AG08395 (cell line): ENCODE results near the gene KRTAP26-1.

ENCODE experiments used
- DNase-seq: peaks from one replicate; pipeline ENCODE4 v3.0.0; 2012; ENCODE audit warnings: mixed read lengths, low spot score

KRTAP26-1 gene, protein sequence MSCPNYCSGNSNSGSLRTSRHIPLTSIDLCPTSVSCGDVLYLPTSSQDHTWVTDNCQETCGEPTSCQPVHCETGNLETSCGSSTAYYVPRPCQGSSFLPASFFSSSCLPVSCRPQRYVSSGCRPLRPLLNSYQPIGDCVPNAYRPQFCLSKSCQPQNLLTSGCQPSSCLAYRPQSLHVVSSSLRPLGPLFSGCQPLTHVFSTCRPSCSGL

DNA sequence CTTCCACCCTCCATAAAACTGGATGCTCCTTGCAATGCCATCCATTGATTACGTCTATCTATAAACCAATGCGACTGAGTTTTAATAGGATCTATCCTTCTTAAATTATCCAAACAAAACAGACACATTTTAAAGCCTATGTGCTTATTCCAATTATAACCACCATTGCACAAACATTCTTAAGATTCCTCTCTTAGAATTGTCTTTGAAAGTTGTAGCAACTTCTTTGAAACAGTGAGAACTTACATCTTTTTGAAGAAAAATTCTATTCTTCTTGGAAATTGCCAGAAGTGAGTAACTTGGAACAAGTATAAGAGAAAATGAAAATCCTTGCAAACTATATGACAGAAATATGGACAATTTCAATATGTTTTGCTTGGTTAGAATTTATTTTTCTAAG is at the start of gene KRTAP26-1:
Gene KRTAP26-1, minus strand, starts transcription at position 101 of the 400 bp plus-strand sequence. CDS start 280 bp downstream, outside the sequence.
- no peak for DNase-seq

DNA sequence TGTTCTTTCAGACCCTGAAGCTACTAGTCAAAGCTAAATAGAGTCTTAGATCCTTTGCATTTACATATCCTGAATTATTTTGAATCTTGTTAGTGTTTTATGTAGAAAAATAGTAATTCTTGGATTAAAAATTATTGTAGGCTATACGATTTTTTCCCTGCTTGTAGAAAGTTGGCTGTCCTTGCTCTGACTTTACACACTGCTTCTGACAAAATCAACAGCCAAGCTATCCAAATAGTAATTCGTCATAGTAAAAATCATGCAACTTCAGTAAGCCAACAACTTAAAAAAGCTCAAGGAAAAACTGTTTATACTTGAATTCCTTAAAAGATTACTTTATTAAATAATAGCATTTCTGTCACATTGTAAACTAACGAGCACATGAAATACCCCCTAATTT is 35.8 kb upstream of the KRTAP26-1 start:
- DNase-seq: no peak

DNA sequence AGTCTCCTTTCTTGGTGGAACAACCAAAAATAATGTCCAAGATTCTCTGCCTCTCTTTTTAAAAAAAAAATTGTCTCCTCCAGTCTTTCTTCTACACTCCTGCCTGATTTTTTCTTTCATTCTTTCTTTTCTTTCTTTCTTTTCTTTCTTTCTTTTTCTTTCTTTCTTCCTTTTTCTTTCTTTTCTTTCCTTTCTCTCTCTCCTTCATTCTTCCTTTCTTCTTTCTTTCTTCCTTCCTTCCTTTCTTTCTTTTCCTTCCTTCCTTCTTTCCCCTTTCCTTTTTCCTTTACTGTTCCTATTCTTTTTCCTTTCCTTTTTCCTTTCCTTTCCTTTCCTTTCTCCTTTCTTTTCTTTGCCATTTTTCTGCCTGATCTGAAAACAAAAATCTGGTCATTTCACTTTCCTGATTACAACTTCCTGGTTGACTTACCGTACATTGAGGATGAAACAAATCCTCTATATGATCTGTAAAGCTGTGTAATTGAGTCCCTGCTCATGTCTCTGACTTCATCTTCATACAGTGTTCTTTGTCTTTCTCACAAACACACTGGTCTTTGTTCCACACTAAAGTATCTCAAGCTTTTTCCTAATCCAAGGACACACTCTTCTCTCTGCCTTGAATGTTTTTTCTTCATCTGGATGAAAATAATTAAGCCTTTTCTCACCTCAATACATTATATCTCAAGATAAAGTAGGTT is 34.3 kb upstream of the KRTAP26-1 start:
- DNase-seq: no peak

DNA sequence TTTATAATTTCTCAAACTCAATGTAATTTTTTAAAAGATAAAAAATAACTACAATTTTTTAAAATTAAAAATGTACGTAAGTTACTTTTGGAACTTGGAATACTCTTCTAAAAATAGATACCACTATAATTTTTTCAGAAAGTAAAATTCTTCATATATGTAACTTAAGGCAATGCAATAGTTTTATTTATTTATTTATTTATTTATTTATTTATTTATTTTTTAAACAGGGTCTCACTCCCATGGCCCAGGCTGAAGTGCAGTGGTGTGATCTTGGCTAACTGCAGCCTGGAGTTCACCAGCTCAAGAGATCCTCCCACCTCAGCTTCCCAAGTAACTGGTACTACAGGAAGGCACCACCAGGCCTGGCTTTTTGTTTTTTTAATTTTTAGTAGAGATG is 31.4 kb upstream of the KRTAP26-1 start:
- no peak for DNase-seq

DNA sequence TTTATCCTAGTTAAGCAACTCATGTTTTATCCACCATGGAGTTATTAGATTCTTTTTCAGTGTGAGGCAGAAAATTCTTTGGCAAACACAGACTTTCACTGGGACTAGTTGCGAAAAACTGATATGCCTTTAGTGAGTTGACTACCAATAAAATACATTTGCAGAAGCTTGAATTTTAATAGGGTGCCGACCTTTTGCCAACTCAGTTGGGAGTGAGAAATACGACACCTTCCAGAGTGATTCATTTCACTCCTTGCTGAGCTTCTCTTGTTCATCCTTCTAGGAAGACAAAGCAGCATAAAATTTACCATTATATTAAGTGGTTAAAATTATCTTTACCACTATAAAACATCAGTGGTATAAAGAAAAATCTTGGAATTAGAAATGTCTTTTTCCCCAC is 29.5 kb upstream of the KRTAP26-1 start:
- DNase-seq: no peak

DNA sequence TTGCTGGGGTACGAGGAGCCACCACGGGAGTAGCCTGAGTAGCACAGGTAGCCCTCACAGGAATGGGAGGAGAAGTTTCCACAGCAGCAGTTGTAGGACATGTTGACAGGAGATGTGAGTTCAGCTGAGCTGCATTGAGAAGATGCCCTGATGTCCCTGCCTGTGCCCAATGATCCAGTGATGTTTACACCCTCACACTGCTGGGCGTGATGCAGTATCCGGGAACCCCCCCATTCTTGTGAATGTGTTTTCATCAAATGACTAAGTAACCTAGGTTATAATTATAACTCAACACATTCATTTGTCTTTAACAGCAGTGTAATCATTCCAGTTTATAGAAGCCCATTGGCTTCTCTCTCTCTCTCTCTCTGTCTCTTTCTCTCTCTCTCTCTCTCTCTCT is 28.4 kb upstream of the KRTAP26-1 start, which contains the start of gene KRTAP23-1:
Gene KRTAP23-1, minus strand, starts transcription at position 101 of the 400 bp plus-strand sequence. Its CDS starts 0 bp downstream, at position 101.
- DNase-seq: no peak

DNA sequence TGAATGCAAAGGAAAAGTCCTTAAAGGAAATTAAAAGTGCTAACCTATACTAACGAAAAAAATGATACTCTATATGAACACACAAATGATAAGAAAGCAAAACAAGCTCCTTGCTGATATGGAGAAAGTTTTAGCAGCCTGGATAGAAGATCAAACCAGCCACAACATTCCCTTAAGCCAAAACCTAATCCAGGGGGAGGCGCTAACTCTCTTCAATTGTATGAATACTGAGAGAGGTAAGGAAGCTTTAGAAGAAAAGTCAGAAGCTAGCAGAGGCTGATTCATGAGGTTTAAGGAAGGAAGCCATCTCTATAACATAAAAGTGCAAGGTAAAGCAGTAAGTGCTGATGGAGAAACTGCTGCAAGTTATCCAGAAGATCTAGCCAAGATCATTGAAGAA is 24.9 kb upstream of the KRTAP26-1 start:
- DNase-seq: no peak

DNA sequence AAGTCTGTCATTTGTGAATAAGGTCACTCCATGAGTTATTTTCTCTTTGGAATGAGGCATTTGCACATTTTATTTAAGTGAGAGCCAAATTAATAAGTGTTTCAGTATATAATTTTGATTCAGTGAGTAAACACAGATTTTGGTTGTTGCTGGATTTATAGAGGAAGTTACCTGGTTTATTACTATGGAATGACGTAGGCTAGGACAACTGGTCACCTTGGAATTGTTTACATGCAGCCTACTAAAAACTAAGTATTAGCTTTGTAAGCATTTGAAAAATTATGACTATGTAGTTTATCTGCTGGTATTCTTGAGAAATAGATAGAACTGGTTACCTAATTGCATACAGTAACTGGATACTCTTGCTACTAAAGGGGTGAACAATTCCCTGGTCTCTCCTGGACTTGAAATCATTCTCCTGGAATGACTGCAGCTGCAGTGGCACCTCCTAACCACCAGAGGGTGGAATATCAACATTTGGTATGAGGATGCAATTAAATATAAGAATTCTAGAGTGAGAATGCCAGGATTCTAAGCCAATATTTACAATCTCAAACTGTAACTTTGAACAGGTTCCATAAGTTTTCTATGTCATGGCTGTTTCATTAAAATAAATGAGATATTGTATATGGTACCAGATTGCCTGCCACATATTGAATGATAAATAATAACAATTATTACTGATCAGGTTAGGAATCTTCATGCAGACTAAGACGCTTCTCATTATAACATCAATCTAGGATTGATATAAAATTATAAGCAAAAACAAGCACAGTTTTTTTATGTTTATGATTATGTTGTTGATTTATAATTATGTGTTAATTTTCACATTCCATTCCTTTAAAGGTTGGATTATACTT is 20.8 kb upstream of the KRTAP26-1 start:
- DNase-seq: peak; percentile 2

DNA sequence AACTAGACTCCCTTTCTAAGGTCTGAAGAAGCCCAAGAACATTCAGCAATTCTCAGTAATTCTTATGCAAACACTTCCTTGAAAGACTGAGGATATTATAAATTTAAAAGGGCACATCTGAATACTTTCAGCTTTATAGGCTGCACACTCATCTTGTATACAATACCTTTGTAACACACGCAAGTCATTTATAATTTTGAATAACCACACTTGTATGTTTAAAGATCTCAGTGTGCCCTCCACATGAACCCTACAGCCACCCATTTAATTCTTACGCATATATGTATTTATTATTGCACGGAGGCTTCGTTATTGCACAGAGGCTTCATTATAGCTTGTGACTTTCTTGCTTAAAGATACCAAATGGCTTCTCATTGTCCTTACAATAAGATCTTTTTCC is 18.6 kb upstream of the KRTAP26-1 start:
- no peak for DNase-seq

DNA sequence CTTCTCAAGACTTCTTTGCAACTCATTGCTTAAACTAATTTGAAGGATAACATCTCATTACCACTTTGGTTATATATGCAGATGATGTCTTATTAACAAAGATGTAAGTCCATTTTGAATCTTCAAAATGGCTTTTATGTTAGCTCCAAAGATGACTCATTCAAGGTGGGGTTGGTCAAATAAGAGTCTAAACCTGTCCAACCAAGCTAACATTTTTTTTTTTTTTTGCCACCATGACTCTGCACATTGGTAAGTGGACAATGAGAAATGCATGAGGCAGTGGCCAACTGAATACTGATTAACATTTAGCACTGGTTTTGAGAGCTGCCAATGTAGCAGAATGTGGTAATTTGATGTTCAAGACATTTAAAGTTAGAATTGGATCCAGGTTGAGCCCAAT is 17.7 kb upstream of the KRTAP26-1 start:
- DNase-seq: no peak

DNA sequence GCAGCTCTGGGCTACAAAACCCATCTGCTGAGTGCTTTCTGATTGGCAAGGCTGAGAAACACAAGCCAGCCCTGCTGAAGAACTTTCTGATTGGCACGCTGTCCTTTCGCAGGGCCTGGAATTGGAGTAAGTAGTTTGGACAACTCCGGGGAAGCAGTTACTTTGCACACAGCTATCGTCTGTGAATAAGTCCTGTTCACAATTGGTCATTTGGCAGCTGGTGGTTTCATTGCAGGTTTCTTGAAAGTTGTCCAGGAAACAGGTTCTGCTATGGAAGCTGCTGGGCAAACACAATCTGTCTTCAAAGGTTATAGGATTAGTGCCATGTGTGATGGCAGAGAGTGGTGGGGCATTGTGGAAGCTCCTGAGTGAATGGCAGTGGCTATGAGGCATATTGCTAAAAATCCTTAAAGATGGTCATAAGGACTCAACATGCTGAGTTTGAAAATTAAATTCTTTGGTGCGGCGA is 17.2 kb upstream of the KRTAP26-1 start, which contains the start of gene KRTAP27-1:
Gene KRTAP27-1, minus strand, starts transcription at position 419 of the 469 bp plus-strand sequence. Its CDS starts 26 bp downstream, at position 393.
- DNase-seq: no peak

DNA sequence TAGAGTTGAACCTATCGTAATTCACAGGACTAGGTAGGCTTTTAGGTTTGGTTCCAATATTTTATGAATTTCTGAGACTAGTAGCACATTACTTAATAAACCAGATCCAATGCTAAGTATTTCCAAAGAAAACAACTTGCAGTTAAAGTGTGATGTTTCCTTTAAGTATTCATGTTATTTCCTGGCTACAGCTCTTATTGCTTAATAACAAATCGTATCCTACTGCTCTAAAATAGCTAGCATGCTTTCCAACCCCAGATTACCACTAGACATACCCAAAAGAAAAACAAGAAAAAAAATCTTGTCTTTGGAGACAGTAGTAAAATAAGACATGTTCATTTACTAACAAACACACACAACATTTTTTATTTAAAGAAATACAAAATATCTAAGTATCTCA is 16.5 kb upstream of the KRTAP26-1 start:
- no peak for DNase-seq

DNA sequence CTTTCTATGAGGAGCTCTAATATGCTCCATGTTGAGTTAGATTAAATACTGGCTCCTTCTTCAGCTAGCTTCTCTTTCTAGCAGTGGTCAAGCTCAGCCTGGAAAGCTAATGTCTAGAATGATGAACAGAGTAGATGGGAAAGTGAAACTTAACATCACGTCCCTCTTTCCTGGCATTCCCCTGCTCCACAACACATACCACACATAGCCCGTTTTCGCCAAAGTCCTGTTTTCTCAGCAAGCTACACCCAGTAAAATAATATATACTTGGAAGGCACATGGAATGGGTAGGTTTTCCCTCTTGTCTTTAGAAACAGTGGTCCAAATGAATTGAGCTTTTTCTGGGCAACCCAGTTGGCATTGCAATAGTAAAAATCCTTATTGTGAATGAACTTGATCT is 13.6 kb upstream of the KRTAP26-1 start:
- no peak for DNase-seq

DNA sequence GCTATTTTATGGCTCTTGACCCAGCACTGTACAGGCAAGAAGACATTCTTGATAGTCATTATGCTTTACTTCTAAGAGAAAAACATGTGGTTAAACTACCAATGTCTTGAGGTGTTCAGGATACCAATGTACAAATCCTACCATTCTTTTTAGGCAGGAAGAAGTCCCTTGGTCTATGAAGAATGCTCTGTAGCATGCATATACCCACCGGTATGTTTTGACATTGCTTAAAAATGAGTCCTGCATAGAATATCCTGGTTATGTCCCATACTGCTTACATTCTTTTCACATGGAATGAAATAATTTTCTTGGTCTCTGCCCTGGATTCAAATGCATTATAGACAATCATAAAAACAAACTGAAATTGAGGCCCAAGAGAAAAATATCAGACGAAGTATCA is 12.6 kb upstream of the KRTAP26-1 start:
- no peak for DNase-seq

DNA sequence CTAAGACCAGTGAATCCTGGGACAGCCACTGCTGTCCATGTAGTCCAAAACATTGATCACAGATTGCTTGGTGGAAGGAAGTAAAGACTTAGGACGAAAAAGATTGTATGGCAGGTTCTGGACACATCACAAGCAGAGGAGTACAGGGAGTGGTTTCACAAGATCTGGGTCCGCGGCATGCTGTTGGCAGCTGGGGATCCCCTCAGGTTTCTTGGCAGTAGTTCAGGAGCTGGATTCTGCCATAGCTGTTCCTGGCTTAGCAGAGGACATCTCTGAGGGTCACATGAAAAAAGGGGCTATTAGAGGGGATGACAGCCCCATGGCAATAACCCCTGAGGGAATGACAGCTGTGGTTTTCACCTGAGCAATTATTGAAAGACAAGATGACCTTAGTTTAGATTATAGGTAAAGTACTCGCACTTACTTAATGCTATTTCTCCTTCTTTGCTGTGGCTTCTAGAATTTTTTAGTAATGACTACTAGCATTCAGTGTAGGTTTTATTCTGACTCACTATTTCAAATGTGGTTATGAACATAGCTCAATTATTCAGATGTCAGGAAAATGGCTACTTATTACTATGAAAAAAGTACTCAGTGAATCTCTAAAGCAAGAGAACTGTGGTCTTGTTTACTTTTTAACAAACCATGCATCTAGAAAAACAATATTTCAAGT is 9.2 kb upstream of the KRTAP26-1 start:
- DNase-seq: no peak

DNA sequence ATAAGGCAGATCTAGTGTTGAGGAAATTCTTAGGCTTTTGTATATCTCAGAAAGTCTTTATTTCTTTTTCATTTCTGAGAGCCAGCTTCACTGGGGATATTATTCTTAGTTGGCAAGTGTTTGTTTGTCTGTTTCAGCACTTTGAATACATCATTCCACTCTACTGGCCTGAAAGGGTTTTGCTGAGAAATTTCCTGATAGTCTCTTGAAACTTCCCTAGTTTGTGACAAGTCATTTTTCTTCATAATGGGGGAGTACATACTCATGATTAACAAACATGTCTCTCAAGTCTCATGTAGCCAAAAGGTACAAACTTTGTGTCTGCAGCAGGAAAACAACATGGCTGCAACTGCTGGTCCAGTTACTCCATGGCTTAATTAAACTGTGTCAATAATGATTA is 6.3 kb upstream of the KRTAP26-1 start:
- DNase-seq: no peak

DNA sequence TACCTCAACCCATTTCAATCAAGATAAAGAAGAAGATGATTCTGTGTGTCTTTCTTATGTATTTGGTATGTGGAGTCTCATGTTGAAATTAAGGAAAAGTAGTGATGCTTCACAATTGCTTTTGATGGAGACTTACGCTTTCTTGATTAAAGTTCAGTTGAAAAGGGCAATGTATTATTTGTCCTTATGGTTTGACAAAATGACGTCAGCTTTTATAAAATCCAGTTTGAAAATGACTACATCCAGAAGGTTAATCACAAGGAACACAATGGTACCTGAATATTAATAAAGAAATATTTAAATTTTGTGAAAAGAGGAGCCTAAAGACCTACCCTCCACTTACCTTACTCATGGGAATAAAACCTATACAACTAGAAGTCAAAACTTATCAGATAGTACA is 4.4 kb downstream of the KRTAP26-1 start:
- no peak for DNase-seq

DNA sequence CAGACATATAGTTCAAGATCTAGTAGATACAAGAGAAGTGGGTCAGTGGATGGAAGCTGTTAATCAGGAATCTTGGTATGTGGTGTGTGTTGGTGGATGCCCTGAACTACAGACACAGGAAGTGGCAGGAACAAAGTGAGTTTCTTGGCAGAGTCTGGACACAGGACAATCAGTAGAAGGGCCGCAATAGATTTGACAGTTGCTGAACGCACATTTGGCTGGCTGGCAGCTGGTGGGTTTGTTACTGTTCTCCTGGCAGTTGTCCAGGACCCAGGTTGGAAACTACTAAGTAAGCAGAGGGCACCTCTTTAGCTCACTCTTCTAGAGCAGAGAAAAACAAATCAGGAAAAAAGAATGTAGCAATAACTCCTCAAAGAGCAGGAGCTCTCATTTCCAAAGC is 13.2 kb downstream of the KRTAP26-1 start:
- DNase-seq: no peak

DNA sequence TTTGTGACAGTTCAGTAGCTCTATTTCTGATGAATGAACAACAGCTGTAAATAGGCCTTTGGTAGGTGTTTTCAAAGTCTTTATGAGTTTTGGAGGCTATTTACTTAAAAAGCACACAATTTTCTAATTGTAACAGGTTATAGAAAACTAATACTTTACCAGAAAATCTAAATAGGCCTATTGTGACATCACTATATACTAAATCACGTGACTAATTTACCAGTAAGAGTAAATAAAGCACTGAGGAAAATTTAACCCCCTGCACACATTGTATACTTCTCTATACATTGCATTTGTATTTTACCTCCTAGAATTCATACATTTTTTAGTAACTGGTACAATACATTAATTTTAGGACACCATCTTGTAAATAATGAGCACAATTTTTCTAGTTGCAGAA is 15.0 kb downstream of the KRTAP26-1 start:
- no peak for DNase-seq

DNA sequence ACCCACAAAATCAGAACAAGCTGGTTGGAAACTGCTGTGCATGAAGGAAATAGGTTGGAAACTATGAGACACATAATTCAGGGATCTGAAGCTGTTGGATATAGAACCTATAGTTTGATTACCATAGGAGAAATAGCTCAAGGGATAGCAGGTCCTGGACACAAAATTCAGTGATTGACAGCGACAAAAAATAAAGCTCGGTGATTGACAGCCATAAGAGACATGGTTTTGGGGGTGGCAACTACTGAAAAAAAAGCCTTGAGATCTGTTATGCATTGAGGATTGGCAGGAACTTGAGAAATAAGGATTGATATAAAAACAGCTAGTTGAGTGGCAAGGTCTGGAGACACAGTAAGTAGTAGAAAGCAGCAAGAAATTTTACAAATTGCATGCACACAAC is 30.9 kb downstream of the KRTAP26-1 start, which contains the start of gene KRTAP25-1:
Gene KRTAP25-1, minus strand, starts transcription at position 300 of the 400 bp plus-strand sequence. Its CDS starts 24 bp downstream, at position 276.
- DNase-seq: no peak

DNA sequence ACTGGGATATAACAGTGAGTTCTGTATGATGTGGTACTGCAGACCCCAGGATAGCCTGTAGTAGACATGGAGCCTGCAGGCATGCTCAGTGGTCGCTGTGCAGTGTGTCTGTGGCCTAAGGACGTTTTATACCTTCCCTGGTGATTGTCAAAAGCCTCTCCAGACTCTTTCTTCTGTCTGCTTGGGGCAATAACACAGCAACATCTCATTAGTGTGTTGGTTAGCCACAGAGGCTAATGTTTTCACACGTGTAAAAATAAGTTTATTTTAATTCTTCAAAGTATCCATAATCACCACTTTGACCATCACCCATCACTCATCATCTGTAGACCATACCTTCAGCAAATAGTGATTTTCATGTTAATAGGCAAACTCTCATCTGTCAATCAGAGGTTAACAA is 37.3 kb downstream of the KRTAP26-1 start, which contains the start of gene KRTAP24-1:
Gene KRTAP24-1, minus strand, starts transcription at position 101 of the 400 bp plus-strand sequence. Its CDS starts 18 bp downstream, at position 83.
- no peak for DNase-seq

DNA sequence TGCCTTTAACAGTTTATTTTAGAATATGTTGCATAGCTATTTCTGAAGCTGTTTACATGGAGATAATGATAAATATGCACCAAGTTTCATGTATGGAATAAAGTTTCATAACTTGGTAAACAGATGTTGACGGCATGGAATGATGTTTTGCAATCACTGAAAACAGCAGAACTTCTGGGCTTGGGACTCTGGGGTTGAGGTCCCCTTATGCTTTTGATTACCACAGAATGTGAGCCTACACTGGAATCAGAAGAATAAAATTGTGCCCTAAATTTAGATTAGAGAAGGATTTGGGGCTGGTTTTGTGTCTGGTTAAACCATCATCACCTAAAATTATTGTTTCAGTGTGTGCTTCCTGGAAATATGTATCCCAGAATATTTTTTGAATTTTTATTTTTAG is 48.5 kb downstream of the KRTAP26-1 start:
- DNase-seq: no peak
